ENCODE results near the gene ERI2. TPM values are rescaled to one million over a fixed set of nuclear protein-coding genes. Genes with fewer than 3 reads are reported as not detected.

The ERI2 gene
- total and polyA plus RNA-seq, 8 donors: 7.9 to 12.1 (median 9.3) TPM

- Histone ChIP-seq H3K4me1 (peaks cover 0 to 10% (median 0%) of the 10 kb centered on the region in 3 donors), H3K27ac (no peak overlapping the region), H3K36me3 (no peaks in the 10 kb centered on the region), H3K9me3 (no peaks in the 10 kb centered on the region), H3K4me3 (no peak overlapping the region), H3K27me3 (no peaks in the 10 kb centered on the region)
- FAIRE-seq: no peak
- 93 to 95% methylated on average over 6 of the region's 6 CpGs for WGBS, 2 donors
- intact Hi-C loops (cut with DNase I): loop anchor here in 2 of 3 donors (5.0 kb wide), 1 partner anchor 236 kb away; no protein-coding TSS in a partner anchor
- ATAC-seq: no peak
- TF ChIP-seq, protein P1, sequence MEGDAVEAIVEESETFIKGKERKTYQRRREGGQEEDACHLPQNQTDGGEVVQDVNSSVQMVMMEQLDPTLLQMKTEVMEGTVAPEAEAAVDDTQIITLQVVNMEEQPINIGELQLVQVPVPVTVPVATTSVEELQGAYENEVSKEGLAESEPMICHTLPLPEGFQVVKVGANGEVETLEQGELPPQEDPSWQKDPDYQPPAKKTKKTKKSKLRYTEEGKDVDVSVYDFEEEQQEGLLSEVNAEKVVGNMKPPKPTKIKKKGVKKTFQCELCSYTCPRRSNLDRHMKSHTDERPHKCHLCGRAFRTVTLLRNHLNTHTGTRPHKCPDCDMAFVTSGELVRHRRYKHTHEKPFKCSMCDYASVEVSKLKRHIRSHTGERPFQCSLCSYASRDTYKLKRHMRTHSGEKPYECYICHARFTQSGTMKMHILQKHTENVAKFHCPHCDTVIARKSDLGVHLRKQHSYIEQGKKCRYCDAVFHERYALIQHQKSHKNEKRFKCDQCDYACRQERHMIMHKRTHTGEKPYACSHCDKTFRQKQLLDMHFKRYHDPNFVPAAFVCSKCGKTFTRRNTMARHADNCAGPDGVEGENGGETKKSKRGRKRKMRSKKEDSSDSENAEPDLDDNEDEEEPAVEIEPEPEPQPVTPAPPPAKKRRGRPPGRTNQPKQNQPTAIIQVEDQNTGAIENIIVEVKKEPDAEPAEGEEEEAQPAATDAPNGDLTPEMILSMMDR (IDR thresholded peaks at IDR 0.05): no peak
- no peak for DNase-seq
These were observed 39.8 kb upstream of the ERI2 start for GRCh38 chr16:20846030-20846429.

DNA sequence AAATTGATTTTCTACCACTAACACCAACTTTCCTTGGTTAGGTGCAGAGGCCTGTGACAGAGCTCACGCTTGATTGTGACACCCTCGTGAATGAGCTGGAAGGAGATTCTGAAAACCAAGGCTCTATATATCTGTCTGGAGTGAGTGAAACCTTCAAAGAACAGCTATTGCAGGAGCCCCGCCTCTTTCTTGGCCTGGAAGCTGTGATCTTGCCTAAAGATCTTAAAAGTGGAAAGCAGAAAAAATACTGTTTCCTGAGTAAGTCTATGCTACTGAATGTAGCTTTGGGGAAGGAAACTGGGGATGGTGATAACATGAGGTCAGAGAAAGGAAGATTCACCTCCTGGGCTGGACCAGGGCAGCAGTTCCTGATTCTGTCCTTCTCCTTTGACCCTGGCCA lies 38.3 kb upstream of the ERI2 start:
- Histone ChIP-seq H3K27me3 (no peaks in the 10 kb centered on the region), H3K4me3 (no peak overlapping the region), H3K36me3 (no peaks in the 10 kb centered on the region), H3K9me3 (no peaks in the 10 kb centered on the region), H3K4me1 (no peaks in the 10 kb centered on the region), H3K27ac (no peak overlapping the region)
- WGBS, 2 donors: 88% methylated on average over 3 of the region's 3 CpGs
- TF ChIP-seq, protein P1 (IDR thresholded peaks at IDR 0.05): no peak
- FAIRE-seq (no peak), DNase-seq (no peak), ATAC-seq (no peak)
- intact Hi-C loops (cut with DNase I): no loop called here

GRCh38 chr16:20844054-20844453 lies 37.8 kb upstream of the ERI2 start:
- TF ChIP-seq, protein P1 (IDR thresholded peaks at IDR 0.05): no peak
- DNase-seq: no peak
- H3K4me1 ChIP-seq: no peaks in the 10 kb centered on the region
- no peak overlapping the region for H3K27ac ChIP-seq
- no peaks in the 10 kb centered on the region for H3K27me3 ChIP-seq
- intact Hi-C loops (cut with DNase I): no loop called here
- ATAC-seq: no peak
- H3K9me3 ChIP-seq: no peaks in the 10 kb centered on the region
- H3K4me3 ChIP-seq: no peak overlapping the region
- H3K36me3 ChIP-seq: no peaks in the 10 kb centered on the region
- FAIRE-seq: no peak
- WGBS, 2 donors: 89 to 91% methylated on average over 2 of the region's 2 CpGs

DNA sequence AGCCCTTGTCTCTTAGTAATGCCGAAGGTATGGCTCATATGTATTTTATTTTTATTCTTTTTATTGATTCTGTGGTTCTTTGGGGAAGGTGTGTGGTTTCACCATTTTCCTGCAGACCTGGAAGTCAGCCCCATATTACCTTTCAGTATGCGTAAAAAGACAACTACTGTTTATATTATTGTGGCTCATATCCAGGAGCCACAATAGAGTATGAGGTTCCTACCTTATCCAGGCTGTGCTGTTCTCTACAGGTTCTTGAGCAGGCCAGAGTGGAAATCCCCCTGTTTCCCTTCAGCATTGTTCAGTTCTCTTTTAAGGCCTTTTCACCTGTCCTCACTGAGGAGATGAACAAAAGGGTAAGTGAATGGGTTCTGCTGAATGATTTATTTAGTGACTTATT lies 33.2 kb upstream of the ERI2 start:
- intact Hi-C loops (cut with DNase I): no loop called here
- WGBS, 2 donors: 94 to 95% methylated on average over 2 of the region's 2 CpGs
- H3K27ac ChIP-seq: no peak overlapping the region

GRCh38 chr16:20838240-20838639 lies 32.0 kb upstream of the ERI2 start:
- H3K27me3 ChIP-seq: no peaks in the 10 kb centered on the region
- no peak for DNase-seq
- TF ChIP-seq, protein P1 (IDR thresholded peaks at IDR 0.05): no peak
- H3K4me1 ChIP-seq: no peaks in the 10 kb centered on the region
- no peak overlapping the region for H3K27ac ChIP-seq
- intact Hi-C loops (cut with DNase I): no loop called here
- no peak overlapping the region for H3K4me3 ChIP-seq
- WGBS, 2 donors: 65 to 73% methylated on average over 1 of the region's 1 CpG
- FAIRE-seq: no peak
- H3K36me3 ChIP-seq: no peaks in the 10 kb centered on the region
- no peak for ATAC-seq
- H3K9me3 ChIP-seq: no peaks in the 10 kb centered on the region

More for the DNA sequence above, 33.2 kb upstream of the ERI2 start:
- FAIRE-seq (no peak), ATAC-seq (no peak), DNase-seq (no peak)
- Histone ChIP-seq H3K36me3 (no peaks in the 10 kb centered on the region), H3K4me3 (no peak overlapping the region), H3K27me3 (no peaks in the 10 kb centered on the region), H3K9me3 (no peaks in the 10 kb centered on the region), H3K4me1 (no peaks in the 10 kb centered on the region)
- TF ChIP-seq, protein P1 (IDR thresholded peaks at IDR 0.05): no peak
